BLaER1 (cell line): ENCODE data around the gene PPM1L.
A peak's percentile ranks its signal among the peaks of the same experiment; 100 is the strongest.

Source experiments
- H3K27ac ChIP-seq: shearing (Covaris generic); formaldehyde crosslinking; 2 replicates; pipeline ENCODE4 v1.8.1; 2022
- H3K27me3 ChIP-seq: shearing (Covaris generic); formaldehyde crosslinking; 2 replicates; pipeline ENCODE4 v1.8.1; 2022
- H3K36me3 ChIP-seq: shearing (Covaris generic); formaldehyde crosslinking; 2 replicates; pipeline ENCODE4 v1.8.1; 2022
- H3K4me1 ChIP-seq: shearing (Covaris generic); formaldehyde crosslinking; 2 replicates; pipeline ENCODE4 v1.8.1; 2022
- H3K4me2 ChIP-seq: shearing (Covaris generic); formaldehyde crosslinking; 2 replicates; pipeline ENCODE4 v1.8.1; 2022
- H3K4me3 ChIP-seq: shearing (Covaris generic); formaldehyde crosslinking; 2 replicates; pipeline ENCODE4 v1.8.1; 2022
- H3K9ac ChIP-seq: shearing (Covaris generic); formaldehyde crosslinking; 2 replicates; pipeline ENCODE4 v1.8.1; 2022
- H3K9me3 ChIP-seq: shearing (Covaris generic); formaldehyde crosslinking; 2 replicates; pipeline ENCODE4 v1.8.1; 2022
- H4K20me1 ChIP-seq: shearing (Covaris generic); formaldehyde crosslinking; 2 replicates; pipeline ENCODE4 v1.8.1; 2022
- Cebpa-rat ChIP-seq: shearing (Covaris generic); IDR thresholded peaks from 2 replicates; pipeline ENCODE4 v1.8.1; 2022

Gene PPM1L

DNA sequence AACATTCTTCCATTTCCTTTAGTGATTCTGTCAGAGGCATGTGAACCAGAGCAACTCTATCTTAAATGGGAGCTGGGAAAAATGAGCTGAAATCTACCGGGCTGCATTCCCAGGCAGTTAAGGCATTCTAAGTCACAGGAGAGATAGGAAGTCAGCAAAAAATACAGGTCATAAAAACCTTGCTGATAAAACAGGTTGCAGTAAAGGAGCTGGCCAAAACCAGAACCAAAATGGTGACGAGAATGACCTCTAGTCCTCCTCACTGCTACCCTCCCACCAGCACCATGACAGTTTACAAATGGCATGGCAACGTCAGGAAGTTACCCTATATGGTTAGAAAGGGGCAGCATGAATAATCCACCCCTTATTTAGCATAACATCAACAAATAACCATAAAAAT, 282.7 kb downstream of the PPM1L start:
- no peaks in the 10 kb centered on the region for H4K20me1 ChIP-seq
- no peak overlapping the region for H3K9ac ChIP-seq
- no peaks in the 10 kb centered on the region for H3K9me3 ChIP-seq
- H3K4me1 ChIP-seq: peaks cover 10% of the 10 kb centered on the region
- H3K4me3 ChIP-seq: no peak overlapping the region
- no peak overlapping the region for H3K27ac ChIP-seq
- no peak overlapping the region for H3K4me2 ChIP-seq
- TF ChIP-seq Cebpa-rat: no peak
- H3K27me3 ChIP-seq: no peaks in the 10 kb centered on the region
- no peaks in the 10 kb centered on the region for H3K36me3 ChIP-seq

DNA sequence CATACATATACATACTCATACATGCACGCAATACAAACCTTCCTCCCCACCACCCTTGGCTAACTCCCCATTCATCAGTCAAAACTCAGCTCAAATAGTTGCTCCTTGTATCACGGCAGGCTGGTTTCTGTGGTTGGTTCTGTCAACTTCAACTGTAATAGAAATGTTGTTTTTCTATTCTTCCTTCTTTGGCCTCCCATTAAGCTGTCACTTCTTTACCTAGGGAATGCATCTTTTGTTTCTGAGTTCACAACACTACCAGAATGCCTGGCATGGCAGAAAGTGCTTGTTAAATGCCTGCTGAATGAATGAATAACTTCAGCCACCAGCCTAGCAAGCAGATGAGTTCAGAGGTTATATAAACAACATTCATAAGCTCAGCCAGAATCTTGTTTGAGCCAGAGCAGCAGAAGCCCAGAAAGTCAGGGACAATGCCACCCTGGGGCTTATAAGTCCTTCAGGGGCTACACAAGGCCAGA, 286.0 kb downstream of the PPM1L start:
- H3K9ac ChIP-seq: no peak overlapping the region
- H3K4me1 ChIP-seq: no peaks in the 10 kb centered on the region
- H3K36me3 ChIP-seq: no peaks in the 10 kb centered on the region
- no peak overlapping the region for H3K4me2 ChIP-seq
- no peaks in the 10 kb centered on the region for H3K27me3 ChIP-seq
- H3K27ac ChIP-seq: no peak overlapping the region
- no peak for TF ChIP-seq Cebpa-rat
- no peak overlapping the region for H3K4me3 ChIP-seq
- no peaks in the 10 kb centered on the region for H3K9me3 ChIP-seq
- no peaks in the 10 kb centered on the region for H4K20me1 ChIP-seq

- Histone ChIP-seq H3K4me3 (no peak overlapping the region), H3K9ac (no peak overlapping the region), H3K27me3 (no peaks in the 10 kb centered on the region), H3K4me2 (no peak overlapping the region), H4K20me1 (no peaks in the 10 kb centered on the region), H3K27ac (no peak overlapping the region), H3K4me1 (no peaks in the 10 kb centered on the region), H3K9me3 (no peaks in the 10 kb centered on the region), H3K36me3 (no peaks in the 10 kb centered on the region)
- TF ChIP-seq Cebpa-rat: no peak
These were observed 287.5 kb downstream of the PPM1L start for GRCh38 chr3:161043336-161044035.

- Histone ChIP-seq H3K4me1 (no peaks in the 10 kb centered on the region), H3K4me2 (no peak overlapping the region)
- TF ChIP-seq Cebpa-rat: no peak
These were observed 293.7 kb downstream of the PPM1L start for GRCh38 chr3:161049683-161050248.

DNA sequence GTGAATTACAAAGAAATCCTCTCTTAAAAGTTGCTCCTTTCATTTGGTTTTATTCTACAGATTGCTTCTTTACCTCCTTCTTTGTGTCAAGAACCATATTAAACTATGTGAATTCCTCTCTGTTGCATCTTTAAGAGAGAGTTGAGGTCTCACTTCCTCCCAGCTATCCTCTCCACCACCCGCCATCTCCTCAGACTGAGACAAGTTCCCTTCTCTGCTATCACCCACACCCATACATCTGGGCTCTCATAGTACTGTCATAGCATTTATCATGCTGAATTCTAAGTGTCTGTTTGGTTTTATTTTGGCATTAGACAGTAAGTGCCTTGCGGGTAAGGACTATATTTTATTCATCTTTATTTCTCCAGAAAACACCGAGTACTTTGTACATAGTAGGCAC, 294.9 kb downstream of the PPM1L start:
- no peak for TF ChIP-seq Cebpa-rat
- Histone ChIP-seq H3K36me3 (no peaks in the 10 kb centered on the region), H3K9ac (no peak overlapping the region), H3K9me3 (no peaks in the 10 kb centered on the region), H3K27ac (no peak overlapping the region), H3K4me2 (no peak overlapping the region), H4K20me1 (no peaks in the 10 kb centered on the region), H3K4me1 (no peaks in the 10 kb centered on the region), H3K27me3 (no peaks in the 10 kb centered on the region), H3K4me3 (no peak overlapping the region)

More at GRCh38 chr3:161049683-161050248, 293.7 kb downstream of the PPM1L start:
- no peak overlapping the region for H3K27ac ChIP-seq
- H3K36me3 ChIP-seq: no peaks in the 10 kb centered on the region
- H3K9me3 ChIP-seq: no peaks in the 10 kb centered on the region
- no peak overlapping the region for H3K4me3 ChIP-seq
- H4K20me1 ChIP-seq: no peaks in the 10 kb centered on the region
- no peak overlapping the region for H3K9ac ChIP-seq
- no peaks in the 10 kb centered on the region for H3K27me3 ChIP-seq

DNA sequence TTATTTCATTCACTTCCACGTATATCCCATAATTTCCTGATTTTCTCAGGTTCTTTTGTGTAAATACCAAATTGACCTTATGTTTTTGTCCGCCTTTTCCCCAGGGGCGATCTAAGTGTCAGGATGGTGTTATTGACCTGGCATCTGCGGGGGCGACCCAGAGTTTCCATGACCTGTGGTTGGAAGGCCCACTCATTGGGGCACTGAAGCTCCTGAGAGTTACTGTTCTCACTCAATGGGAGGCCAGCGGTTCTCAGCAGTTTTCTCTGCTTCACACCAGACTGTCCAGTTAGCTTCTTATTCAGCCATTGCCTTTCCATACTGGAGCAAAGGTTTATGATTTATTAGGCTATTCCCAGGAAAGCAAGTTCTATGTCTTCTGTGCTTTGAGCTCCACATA, 295.8 kb downstream of the PPM1L start:
- Histone ChIP-seq H3K9me3 (no peaks in the 10 kb centered on the region), H3K9ac (no peak overlapping the region), H3K4me2 (no peak overlapping the region), H3K36me3 (no peaks in the 10 kb centered on the region), H3K4me3 (no peak overlapping the region), H3K27me3 (no peaks in the 10 kb centered on the region), H3K4me1 (no peaks in the 10 kb centered on the region), H4K20me1 (no peaks in the 10 kb centered on the region), H3K27ac (no peak overlapping the region)
- TF ChIP-seq Cebpa-rat: no peak

- H3K4me3 ChIP-seq: no peak overlapping the region
- no peaks in the 10 kb centered on the region for H3K36me3 ChIP-seq
- H3K4me2 ChIP-seq: no peak overlapping the region
- no peak for TF ChIP-seq Cebpa-rat
- no peak overlapping the region for H3K27ac ChIP-seq
- H3K27me3 ChIP-seq: no peaks in the 10 kb centered on the region
- no peaks in the 10 kb centered on the region for H3K9me3 ChIP-seq
- H4K20me1 ChIP-seq: no peaks in the 10 kb centered on the region
- no peaks in the 10 kb centered on the region for H3K4me1 ChIP-seq
- no peak overlapping the region for H3K9ac ChIP-seq
These were observed 299.0 kb downstream of the PPM1L start for GRCh38 chr3:161054860-161055604.

DNA sequence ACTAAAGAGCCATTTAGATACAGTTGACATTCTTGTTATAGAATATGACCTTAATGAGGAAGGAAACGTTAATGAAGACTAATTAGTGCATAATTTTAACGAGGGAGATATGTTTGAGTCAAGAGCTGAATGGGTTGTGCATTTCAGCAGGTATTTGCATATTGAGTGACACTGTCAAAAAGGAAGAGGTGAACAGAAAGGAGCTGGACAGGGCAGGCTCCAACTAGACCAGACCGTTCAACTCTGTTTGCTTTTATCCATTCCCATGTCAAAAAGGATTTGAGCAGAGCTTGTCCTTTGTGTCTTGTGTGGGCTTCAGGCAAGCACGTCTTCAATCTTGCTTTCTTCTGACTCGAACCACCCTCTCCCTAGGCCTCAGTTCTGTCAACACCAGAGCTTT, 308.4 kb downstream of the PPM1L start:
- H3K4me2 ChIP-seq: no peak overlapping the region
- peaks cover 15% of the 10 kb centered on the region for H3K4me1 ChIP-seq
- no peak overlapping the region for H3K27ac ChIP-seq
- H3K27me3 ChIP-seq: no peaks in the 10 kb centered on the region
- no peaks in the 10 kb centered on the region for H3K9me3 ChIP-seq
- H3K36me3 ChIP-seq: peaks cover 23% of the 10 kb centered on the region
- no peak overlapping the region for H3K4me3 ChIP-seq
- H3K9ac ChIP-seq: no peak overlapping the region
- no peaks in the 10 kb centered on the region for H4K20me1 ChIP-seq
- TF ChIP-seq Cebpa-rat: no peak

- H3K4me2 ChIP-seq: peak overlapping the region; percentile 37; the same call in 1 of the 2 replicates
- H3K36me3 ChIP-seq: peaks cover 29% of the 10 kb centered on the region
- H3K27ac ChIP-seq: no peak overlapping the region
- H3K9ac ChIP-seq: no peak overlapping the region
- H3K9me3 ChIP-seq: no peaks in the 10 kb centered on the region
- TF ChIP-seq Cebpa-rat: no peak
- no peaks in the 10 kb centered on the region for H3K27me3 ChIP-seq
- no peak overlapping the region for H3K4me3 ChIP-seq
- H4K20me1 ChIP-seq: no peaks in the 10 kb centered on the region
- H3K4me1 ChIP-seq: peaks cover 28% of the 10 kb centered on the region
These were observed 310.9 kb downstream of the PPM1L start for GRCh38 chr3:161066930-161067329.

GRCh38 chr3:161067335-161067734, 311.3 kb downstream of the PPM1L start:
- H3K9ac ChIP-seq: no peak overlapping the region
- peaks cover 28% of the 10 kb centered on the region for H3K4me1 ChIP-seq
- H4K20me1 ChIP-seq: no peaks in the 10 kb centered on the region
- H3K27me3 ChIP-seq: no peaks in the 10 kb centered on the region
- H3K9me3 ChIP-seq: no peaks in the 10 kb centered on the region
- H3K36me3 ChIP-seq: peaks cover 29% of the 10 kb centered on the region
- no peak for TF ChIP-seq Cebpa-rat
- no peak overlapping the region for H3K4me3 ChIP-seq
- H3K4me2 ChIP-seq: peak overlapping the region; percentile 37
- H3K27ac ChIP-seq: no peak overlapping the region
